Activated CD4-positive, alpha-beta T cell treated with anti-CD3 and anti-CD28 coated beads, Interleukin-2, amount 10 ng/mL, durations not matched to agents 24 days and 14 days (primary cell): ENCODE data around the gene PPP4R3A. TPM values are rescaled to one million over a fixed set of nuclear protein-coding genes. Genes with fewer than 3 reads are reported as not detected.

Experiments used
- DNase-seq: peaks from one replicate; pipeline ENCODE4 v3.0.0; 2022
- H3K27ac Mint-ChIP-seq: one replicate; pipeline ENCODE4 v1.8.0; 2022; ENCODE audit warnings: mild to moderate bottlenecking, mixed read lengths
- H3K27me3 Mint-ChIP-seq: one replicate; pipeline ENCODE4 v1.8.0; 2022; ENCODE audit warnings: mixed read lengths
- H3K36me3 Mint-ChIP-seq: one replicate; pipeline ENCODE4 v1.8.0; 2022; ENCODE audit warnings: low read depth, mild to moderate bottlenecking, mixed read lengths
- H3K4me1 Mint-ChIP-seq: one replicate; pipeline ENCODE4 v1.8.0; 2021; ENCODE audit warnings: mixed read lengths
- H3K4me3 Mint-ChIP-seq: one replicate; pipeline ENCODE4 v1.8.0; 2022; ENCODE audit warnings: mild to moderate bottlenecking, moderate library complexity, mixed read lengths
- H3K9me3 Mint-ChIP-seq: one replicate; pipeline ENCODE4 v1.8.0; 2021; ENCODE audit warnings: mixed read lengths
- intact Hi-C: fragments of 100-400 bp; cut with micrococcal nuclease; formaldehyde crosslinking; loops from one replicate; pipeline ENCODE4 v1.15.1; 2023
- total RNA-seq: library from RNA; stranded (reverse); gene quantifications from 2 replicates; pipeline ENCODE4 v1.2.3, GENCODE V29; 2022

PPP4R3A gene
- total RNA-seq, 1 donor from 2014 or later: 119 TPM

DNA sequence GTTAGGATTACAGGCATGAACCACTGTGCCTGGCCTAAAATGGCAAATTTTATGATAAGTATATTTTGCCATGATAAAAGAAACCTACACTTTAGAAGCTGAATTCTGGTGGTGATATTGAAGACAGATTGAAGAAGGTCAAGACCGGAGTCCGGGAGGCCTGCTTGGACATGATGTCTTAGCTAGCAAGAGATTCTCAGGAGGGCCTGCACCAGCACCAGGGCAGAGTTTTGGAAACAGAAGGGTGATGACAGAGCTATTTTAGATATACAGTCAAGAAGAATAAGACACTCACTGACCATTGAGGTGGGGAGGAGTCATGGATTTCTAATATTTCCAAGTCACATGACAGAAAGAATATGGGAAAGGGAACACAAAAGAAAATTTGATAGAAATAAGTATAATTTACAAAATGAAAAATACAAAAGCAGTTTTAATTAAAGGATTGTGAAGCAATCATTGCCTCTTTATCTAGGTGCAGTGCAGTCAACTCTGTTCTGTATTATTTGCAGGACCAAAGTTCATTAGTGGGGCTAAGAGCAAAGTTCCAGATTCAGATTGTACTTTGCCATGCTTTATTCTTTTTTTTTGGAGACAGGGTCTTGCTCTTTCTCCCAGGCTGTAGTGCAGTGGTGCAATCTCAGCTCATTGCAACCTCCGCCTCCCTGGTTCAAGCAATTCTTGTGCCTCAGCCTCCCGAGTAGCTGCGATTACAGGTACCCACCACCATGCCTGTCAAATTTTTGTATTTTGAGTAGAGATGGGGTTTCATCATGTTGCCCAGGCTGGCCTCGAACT is 9.3 kb upstream of the PPP4R3A start:
- Mint-ChIP-seq H3K4me1 (no peaks in the 10 kb centered on the region), H3K27me3 (peaks cover 5% of the 10 kb centered on the region), H3K4me3 (no peak overlapping the region), H3K9me3 (no peaks in the 10 kb centered on the region), H3K27ac (no peak overlapping the region), H3K36me3 (no peaks in the 10 kb centered on the region)
- intact Hi-C loops: loop anchor here (10.0 kb wide), 1 partner anchor 455 kb away; the partner anchor contains the start of gene RPS6KA5
- DNase-seq: no peak

DNA sequence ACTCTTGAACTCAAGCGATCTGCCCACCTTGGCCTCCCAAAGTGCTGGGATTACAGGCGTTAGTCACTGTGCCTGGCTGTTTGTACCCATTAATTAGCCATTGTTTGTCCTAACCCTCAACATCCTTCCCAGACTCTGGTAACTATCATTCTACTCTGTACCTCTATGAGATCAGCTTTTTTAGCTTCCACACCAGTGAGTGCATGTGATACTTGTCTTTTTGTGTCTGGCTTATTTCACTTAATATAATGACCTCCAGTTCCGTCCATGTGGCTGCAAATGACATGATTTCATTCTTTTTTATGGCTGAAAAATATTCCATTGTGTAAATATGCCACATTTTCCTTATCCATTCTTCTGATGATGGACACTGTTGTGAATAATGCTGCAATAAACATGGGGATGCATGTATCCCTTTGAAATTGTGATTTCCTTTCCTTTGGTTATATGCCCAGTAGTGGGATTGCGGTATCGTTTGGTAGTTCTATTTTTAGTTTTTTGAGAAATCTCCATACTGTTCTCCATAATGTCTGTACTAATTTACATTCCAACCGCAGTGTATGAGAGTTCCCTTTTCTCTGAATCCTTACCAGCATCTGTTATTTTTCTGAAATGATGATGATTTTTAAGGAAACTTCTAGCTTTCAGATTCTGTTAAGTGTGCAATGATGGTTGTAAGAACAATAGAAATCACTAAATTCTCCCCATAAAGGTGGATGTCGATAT is 6.7 kb upstream of the PPP4R3A start:
- no peak overlapping the region for H3K27ac Mint-ChIP-seq
- H3K4me1 Mint-ChIP-seq: no peaks in the 10 kb centered on the region
- no peaks in the 10 kb centered on the region for H3K36me3 Mint-ChIP-seq
- intact Hi-C loops: loop anchor here (10.0 kb wide), 1 partner anchor 452 kb away; the partner anchor contains the start of gene RPS6KA5
- no peak overlapping the region for H3K4me3 Mint-ChIP-seq
- no peaks in the 10 kb centered on the region for H3K9me3 Mint-ChIP-seq
- DNase-seq: no peak
- H3K27me3 Mint-ChIP-seq: peaks cover 3% of the 10 kb centered on the region

DNA sequence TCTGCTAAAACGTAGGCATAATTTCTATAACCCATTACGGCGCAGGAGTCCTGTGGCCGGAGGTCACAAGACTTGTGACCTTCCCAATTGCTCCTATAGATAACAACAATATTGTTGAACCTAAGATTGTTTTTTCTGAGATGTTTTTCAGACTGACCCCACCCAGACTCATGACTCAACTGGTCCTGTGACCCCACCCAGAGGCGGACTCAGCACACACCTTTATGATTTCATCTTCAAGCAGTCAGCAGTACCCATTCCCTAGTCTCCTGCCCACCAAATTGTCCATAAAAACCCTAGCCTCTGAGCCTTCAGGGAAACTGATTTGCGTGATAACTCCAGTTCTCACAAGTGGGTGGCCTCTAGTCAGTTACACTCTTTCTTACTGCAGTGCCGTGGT is 5.9 kb upstream of the PPP4R3A start:
- H3K27me3 Mint-ChIP-seq: peaks cover 3% of the 10 kb centered on the region
- no peaks in the 10 kb centered on the region for H3K36me3 Mint-ChIP-seq
- no peak overlapping the region for H3K27ac Mint-ChIP-seq
- intact Hi-C loops: loop anchor here (10.0 kb wide), 1 partner anchor 451 kb away; the partner anchor contains the start of gene RPS6KA5
- peaks cover 2% of the 10 kb centered on the region for H3K4me1 Mint-ChIP-seq
- H3K4me3 Mint-ChIP-seq: no peak overlapping the region
- H3K9me3 Mint-ChIP-seq: no peaks in the 10 kb centered on the region
- DNase-seq: no peak

DNA sequence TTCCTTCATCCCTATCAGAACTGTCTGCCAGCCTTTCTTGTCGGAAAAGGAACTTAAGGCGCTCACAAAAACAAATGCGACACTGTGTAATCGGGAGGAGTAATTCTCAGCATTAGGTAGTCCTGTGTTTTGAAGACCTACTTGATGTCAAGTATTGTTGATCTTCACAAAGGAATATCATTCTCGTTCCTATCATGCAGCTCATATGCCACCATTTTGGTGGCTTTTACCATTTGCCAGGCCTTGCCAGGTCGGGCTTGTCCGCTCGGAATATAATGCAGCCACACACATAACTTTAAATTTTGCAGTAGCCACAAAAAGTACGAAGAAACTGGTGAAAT is 903 bp upstream of the PPP4R3A start:
- peaks cover 3% of the 10 kb centered on the region for H3K27me3 Mint-ChIP-seq
- peak overlapping the region; percentile 97 for H3K4me3 Mint-ChIP-seq
- H3K9me3 Mint-ChIP-seq: no peaks in the 10 kb centered on the region
- intact Hi-C loops: loop anchor here (2.0 to 10.0 kb wide), 9 partner anchors 46 to 1129 kb away; partner anchors contain the start of genes CPSF2, NDUFB1, RPS6KA5 and TRIP11
- DNase-seq: no peak
- H3K4me1 Mint-ChIP-seq: peaks cover 13% of the 10 kb centered on the region
- peaks cover 26% of the 10 kb centered on the region for H3K36me3 Mint-ChIP-seq
- H3K27ac Mint-ChIP-seq: peak overlapping the region; percentile 100

DNA sequence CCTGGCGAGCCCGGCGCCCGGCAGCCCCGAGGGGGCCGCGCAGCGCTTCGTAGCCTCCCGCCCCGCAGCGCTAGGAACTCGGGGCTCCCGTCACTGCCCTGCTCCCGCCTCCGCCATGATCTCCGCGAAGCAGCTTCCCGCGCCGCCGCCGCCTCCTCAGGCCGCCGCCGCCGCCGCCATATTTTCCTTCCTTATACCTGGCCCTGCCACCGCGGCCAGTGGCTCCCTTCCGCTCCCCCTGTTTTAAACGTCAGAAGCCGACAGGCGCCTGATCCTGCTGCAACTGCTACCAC is 286 bp downstream of the PPP4R3A start:
- Mint-ChIP-seq H3K27me3 (no peaks in the 10 kb centered on the region), H3K4me3 (peak overlapping the region; percentile 97), H3K36me3 (peaks cover 36% of the 10 kb centered on the region), H3K9me3 (no peaks in the 10 kb centered on the region), H3K4me1 (peaks cover 22% of the 10 kb centered on the region), H3K27ac (peak overlapping the region; percentile 100)
- DNase-seq: no peak
- intact Hi-C loops: loop anchor here (2.0 to 10.0 kb wide), 9 partner anchors 45 to 1128 kb away; partner anchors contain the start of genes CPSF2, NDUFB1, RPS6KA5 and TRIP11

DNA sequence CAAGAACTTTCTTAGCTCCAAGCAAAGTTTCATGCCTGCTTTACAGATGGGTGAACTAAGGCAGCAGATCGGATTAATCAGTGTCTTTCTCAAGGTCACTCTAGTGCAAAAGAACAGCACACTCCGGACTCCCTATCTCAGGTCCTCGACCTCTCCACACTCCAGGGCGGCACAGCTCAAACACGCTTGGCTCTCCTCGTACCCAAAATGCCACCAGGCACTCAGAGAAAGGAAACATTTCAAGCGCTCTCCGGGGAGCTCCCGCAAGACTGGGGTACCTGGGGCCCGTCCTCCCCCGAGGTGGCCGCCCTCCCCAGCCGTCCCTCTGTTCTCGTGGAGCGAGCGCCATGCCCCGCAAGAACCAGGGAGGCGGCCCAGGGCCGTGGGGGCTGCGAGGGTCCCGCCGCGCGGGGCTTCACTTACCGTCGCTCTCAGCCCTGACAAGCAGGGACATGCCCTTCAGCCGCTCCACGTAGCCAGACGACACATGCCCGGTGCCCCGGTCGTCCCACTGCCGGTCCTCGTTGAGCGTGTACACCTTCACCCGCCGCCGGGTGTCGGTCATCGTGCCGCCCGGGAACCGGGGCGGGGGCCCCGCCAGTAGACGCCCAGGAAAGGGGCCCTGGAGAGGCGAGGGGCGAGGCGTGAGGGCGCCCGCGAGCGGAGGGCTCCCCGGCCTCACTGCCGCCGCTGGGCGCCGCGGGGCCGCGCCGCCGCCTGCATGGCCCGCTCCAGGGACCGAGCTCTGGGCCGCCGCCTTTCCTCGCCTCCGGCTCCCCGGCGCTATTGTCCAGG is 830 bp downstream of the PPP4R3A start:
- H3K27ac Mint-ChIP-seq: peak overlapping the region; percentile 91
- peak overlapping the region; percentile 97 for H3K4me3 Mint-ChIP-seq
- intact Hi-C loops: no loop called here
- peaks cover 26% of the 10 kb centered on the region for H3K4me1 Mint-ChIP-seq
- no peaks in the 10 kb centered on the region for H3K9me3 Mint-ChIP-seq
- DNase-seq: peak; percentile 83
- H3K36me3 Mint-ChIP-seq: peaks cover 41% of the 10 kb centered on the region
- no peaks in the 10 kb centered on the region for H3K27me3 Mint-ChIP-seq

DNA sequence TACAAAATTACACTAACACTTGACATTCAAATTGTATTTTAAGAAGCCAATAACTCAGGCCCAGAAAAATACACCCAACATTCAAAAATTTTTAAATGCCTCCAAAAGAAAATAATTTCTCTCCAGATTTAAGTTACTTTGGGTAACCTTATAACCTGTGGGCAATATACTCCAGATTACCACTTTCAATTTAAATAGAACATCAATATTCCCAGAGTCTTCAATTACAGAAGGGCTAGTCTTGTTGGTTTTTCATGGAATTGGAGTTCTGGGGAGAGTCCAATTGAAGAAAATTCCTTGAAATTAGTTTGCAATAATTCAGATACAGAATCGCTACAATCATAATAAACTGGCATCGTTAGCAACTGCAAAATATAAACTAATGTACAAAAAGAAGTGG is 2.0 kb downstream of the PPP4R3A start:
- H3K27me3 Mint-ChIP-seq: no peaks in the 10 kb centered on the region
- H3K4me3 Mint-ChIP-seq: peak overlapping the region; percentile 88
- peaks cover 34% of the 10 kb centered on the region for H3K4me1 Mint-ChIP-seq
- intact Hi-C loops: no loop called here
- peaks cover 49% of the 10 kb centered on the region for H3K36me3 Mint-ChIP-seq
- DNase-seq: no peak
- peak overlapping the region; percentile 91 for H3K27ac Mint-ChIP-seq
- H3K9me3 Mint-ChIP-seq: no peaks in the 10 kb centered on the region

DNA sequence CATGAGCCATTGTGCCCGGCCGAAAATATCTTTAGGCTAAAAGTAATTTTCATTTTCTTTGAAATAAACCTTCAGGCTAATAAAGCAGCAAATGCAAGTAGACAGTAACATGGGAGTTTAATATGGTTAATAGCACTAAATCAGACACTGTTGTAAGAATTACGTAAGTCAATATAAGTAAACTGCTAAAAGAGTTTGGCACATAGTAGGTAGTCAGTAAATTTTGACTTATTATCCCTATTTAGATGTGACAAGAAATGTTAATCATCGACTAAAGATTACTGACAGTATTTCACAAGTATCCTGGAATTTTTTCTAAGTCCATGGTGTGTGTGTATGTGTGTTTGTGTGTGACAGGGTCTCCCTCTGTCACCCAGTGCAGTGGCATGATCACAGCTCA is 3.9 kb downstream of the PPP4R3A start:
- H3K9me3 Mint-ChIP-seq: no peaks in the 10 kb centered on the region
- H3K4me1 Mint-ChIP-seq: peaks cover 39% of the 10 kb centered on the region
- H3K27ac Mint-ChIP-seq: no peak overlapping the region
- peaks cover 57% of the 10 kb centered on the region for H3K36me3 Mint-ChIP-seq
- intact Hi-C loops: no loop called here
- no peaks in the 10 kb centered on the region for H3K27me3 Mint-ChIP-seq
- H3K4me3 Mint-ChIP-seq: peak overlapping the region; percentile 58
- DNase-seq: no peak

DNA sequence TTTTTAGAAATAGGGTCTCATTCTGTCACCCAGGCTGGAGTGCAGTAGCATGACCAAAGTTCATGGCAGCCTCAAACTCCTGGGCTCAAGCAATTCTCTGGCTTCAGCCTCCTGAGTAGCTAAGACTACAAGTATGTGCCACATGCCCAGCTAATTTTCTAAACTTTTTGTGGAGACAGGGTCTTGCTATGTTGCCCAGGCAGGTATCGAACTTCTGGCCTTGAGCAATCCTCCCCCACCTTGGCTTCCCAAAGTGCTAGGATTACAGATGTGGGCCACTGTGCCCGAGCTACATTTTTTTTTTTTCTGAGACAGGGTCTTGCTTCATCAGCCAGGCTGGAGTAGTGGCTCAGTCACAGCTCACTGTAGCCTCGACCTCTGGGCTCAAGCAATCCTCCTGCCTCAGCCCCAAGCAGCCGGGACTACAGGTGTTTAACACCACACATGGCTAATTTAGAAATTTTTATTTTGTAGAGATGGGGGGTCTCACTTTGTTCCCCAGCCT is 7.1 kb downstream of the PPP4R3A start:
- Mint-ChIP-seq H3K27me3 (no peaks in the 10 kb centered on the region), H3K4me1 (peaks cover 42% of the 10 kb centered on the region), H3K36me3 (peaks cover 55% of the 10 kb centered on the region), H3K27ac (peak overlapping the region; percentile 2), H3K9me3 (no peaks in the 10 kb centered on the region), H3K4me3 (no peak overlapping the region)
- no peak for DNase-seq
- intact Hi-C loops: no loop called here

DNA sequence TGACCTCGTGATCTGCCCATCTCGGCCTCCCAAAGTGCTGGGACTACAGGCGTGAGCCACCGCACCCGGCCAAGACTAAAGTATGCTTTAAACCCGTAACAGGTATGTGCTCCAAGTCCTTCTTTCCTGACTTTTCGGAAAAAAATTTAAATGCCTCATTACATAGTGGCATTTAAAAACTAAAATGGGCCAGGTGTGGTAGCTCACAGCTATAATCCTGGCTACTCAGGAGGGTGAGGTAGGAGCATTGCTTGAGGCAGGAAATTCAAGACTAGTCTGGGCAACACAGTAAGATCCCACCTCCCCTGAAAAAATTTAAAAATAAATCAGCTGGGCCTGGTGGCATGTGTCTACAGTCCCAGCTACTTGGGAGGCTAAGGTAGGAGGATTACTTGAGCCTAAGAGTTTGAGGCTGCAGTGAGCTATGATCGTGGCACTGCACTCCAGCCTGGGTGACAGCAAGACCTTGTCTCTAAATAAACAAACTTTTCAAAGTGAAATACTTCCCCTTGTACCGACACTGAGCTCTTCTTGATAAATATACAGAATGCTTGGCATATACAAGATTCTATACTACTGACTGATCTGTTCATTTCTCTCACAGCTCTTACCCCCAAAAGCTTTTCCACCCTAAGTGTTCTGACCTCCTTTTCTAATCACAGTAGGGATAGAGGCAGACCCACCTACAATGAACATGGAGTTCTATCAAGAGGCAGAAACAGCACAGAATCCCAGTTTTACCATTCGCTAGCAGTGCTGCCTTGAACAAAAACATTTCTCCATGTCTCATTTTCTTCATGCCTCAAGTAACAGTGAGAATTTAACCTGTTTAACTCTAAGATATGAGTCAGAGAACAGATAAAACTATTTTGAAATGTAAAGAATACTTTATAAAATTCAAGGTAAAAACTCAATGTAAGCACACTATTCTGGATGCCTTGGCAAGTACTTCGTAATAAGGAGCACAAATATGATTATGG is 7.9 kb downstream of the PPP4R3A start:
- Mint-ChIP-seq H3K9me3 (no peaks in the 10 kb centered on the region), H3K27ac (peak overlapping the region; percentile 56), H3K27me3 (no peaks in the 10 kb centered on the region), H3K4me1 (peaks cover 48% of the 10 kb centered on the region), H3K36me3 (peaks cover 58% of the 10 kb centered on the region), H3K4me3 (no peak overlapping the region)
- DNase-seq: no peak
- intact Hi-C loops: no loop called here

DNA sequence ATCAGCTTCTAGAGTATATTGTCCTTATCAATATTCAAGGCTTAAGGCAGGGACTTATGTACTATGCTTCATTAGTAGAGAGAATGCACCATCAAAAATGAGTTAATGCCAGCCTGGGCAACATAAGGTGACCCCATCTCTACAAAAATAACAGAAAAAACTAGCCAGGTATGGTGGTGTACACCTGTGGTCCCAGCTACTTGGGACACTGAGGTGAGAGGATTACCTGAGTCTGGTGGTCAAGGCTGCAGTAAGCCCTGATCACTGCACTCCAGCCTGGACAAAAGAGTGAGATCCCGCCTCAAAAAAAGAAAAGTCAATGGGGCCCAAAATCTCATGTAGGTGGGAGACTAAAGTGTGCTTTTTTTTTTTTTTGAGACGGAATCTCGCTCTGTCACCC is 8.8 kb downstream of the PPP4R3A start:
- H3K4me1 Mint-ChIP-seq: peaks cover 52% of the 10 kb centered on the region
- peaks cover 57% of the 10 kb centered on the region for H3K36me3 Mint-ChIP-seq
- H3K27me3 Mint-ChIP-seq: no peaks in the 10 kb centered on the region
- DNase-seq: no peak
- H3K27ac Mint-ChIP-seq: no peak overlapping the region
- no peaks in the 10 kb centered on the region for H3K9me3 Mint-ChIP-seq
- no peak overlapping the region for H3K4me3 Mint-ChIP-seq
- intact Hi-C loops: no loop called here

DNA sequence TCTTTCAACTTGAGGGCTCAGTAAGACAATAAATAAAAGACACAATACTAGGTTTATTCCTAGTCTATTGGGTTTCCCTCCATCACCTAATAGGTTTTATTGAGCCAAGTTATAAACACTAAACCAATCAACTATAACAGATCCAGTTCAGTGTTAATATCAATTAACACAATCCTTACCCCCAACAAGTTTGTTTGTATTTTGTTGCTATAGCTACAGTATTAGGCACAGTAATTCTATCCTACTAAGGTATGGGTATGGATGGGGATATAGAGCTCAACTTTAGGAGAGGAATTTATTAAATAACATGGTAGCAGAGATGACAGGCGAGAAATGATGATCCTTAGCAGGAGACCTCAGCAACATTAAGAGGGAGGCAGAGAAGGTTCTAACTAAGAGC is 13.3 kb downstream of the PPP4R3A start:
- DNase-seq: no peak
- H3K4me3 Mint-ChIP-seq: peak overlapping the region; percentile 13
- no peaks in the 10 kb centered on the region for H3K27me3 Mint-ChIP-seq
- H3K27ac Mint-ChIP-seq: no peak overlapping the region
- peaks cover 58% of the 10 kb centered on the region for H3K4me1 Mint-ChIP-seq
- no peaks in the 10 kb centered on the region for H3K9me3 Mint-ChIP-seq
- H3K36me3 Mint-ChIP-seq: peaks cover 31% of the 10 kb centered on the region
- intact Hi-C loops: no loop called here
